Mesenteric fat pad (tissue), 1 donor: Measurements from ENCODE around the gene ERCC1. TPM values are rescaled to one million over a fixed set of nuclear protein-coding genes. Genes with fewer than 3 reads are reported as not detected.
"Not testable (repeated sequence)": the region's sequence is repeated elsewhere in the genome, so short reads cannot be mapped to it uniquely, and the experiment has no call there.

Experiments used
- DNase-seq: peaks from one replicate; pipeline ENCODE4 v3.0.0-alpha.2; 2020; ENCODE audit warnings: low spot score
- total RNA-seq: library from RNA; stranded (reverse); fragmentation: NEBNext Ultra II Directional; extraction: Animal tissue kit (Norgen Biotek cat#: 25700); gene quantifications from one replicate; pipeline ENCODE4 v1.2.1, GENCODE V29; 2021
- donor health status: DM: yes; HTN: yes; CAD: no.

ERCC1 gene
- total RNA-seq, 1 donor from 2014 or later: 82.3 TPM

GRCh38 chr19:45432543-45432942 is 8.8 kb upstream of the ERCC1 start:
- not testable (repeated sequence) for DNase-seq

- not testable (repeated sequence) for DNase-seq
Observed at GRCh38 chr19:45431008-45431407, 7.3 kb upstream of the ERCC1 start.

- not testable (repeated sequence) for DNase-seq
Observed at GRCh38 chr19:45429896-45430295, 6.2 kb upstream of the ERCC1 start.

GRCh38 chr19:45428384-45429231 is 4.9 kb upstream of the ERCC1 start:
- DNase-seq: no peak

- no peak for DNase-seq
Observed at GRCh38 chr19:45424191-45425058, 708 bp upstream of the ERCC1 start.

- DNase-seq: no peak
Observed at GRCh38 chr19:45423033-45423588, 606 bp downstream of the ERCC1 start.

- DNase-seq: no peak
Observed at GRCh38 chr19:45421947-45422498, 1.7 kb downstream of the ERCC1 start.

GRCh38 chr19:45420871-45421270 is 2.8 kb downstream of the ERCC1 start:
- DNase-seq: no peak

- no peak for DNase-seq
Observed at GRCh38 chr19:45420356-45420755, 3.4 kb downstream of the ERCC1 start.

GRCh38 chr19:45419895-45420294 is 3.8 kb downstream of the ERCC1 start:
- DNase-seq: no peak

- DNase-seq: no peak
Observed at GRCh38 chr19:45419396-45419795, 4.3 kb downstream of the ERCC1 start.

- no peak for DNase-seq
Observed at GRCh38 chr19:45418802-45419201, 4.9 kb downstream of the ERCC1 start.

GRCh38 chr19:45417151-45417550 is 6.6 kb downstream of the ERCC1 start:
- no peak for DNase-seq

- no peak for DNase-seq
Observed at GRCh38 chr19:45414468-45414867, 9.2 kb downstream of the ERCC1 start.

- no peak for DNase-seq
Observed at GRCh38 chr19:45413497-45413896, 10.2 kb downstream of the ERCC1 start.

- not testable (repeated sequence) for DNase-seq
Observed at GRCh38 chr19:45410330-45410729, 13.4 kb downstream of the ERCC1 start.

GRCh38 chr19:45409557-45409920 is 14.2 kb downstream of the ERCC1 start:
- DNase-seq: no peak

GRCh38 chr19:45408830-45409556 is 14.7 kb downstream of the ERCC1 start:
- no peak for DNase-seq

GRCh38 chr19:45408121-45408520 is 15.6 kb downstream of the ERCC1 start:
- no peak for DNase-seq

GRCh38 chr19:45407585-45407984 is 16.1 kb downstream of the ERCC1 start:
- DNase-seq: not testable (repeated sequence)

- no peak for DNase-seq
Observed at GRCh38 chr19:45407091-45407375, 16.7 kb downstream of the ERCC1 start.
